RWPE2 (cell line): ENCODE data around the gene ARHGEF4.

Experiments used
- ATAC-seq: fragments of 200-7000 bp; cut with Tn5 transposase; 3 replicates; pipeline ENCODE4 v1.9.1; 2021; ENCODE audit warnings: low read depth
- DNase-seq: peaks from one replicate; pipeline ENCODE4 v3.0.0-alpha.2; 2020; ENCODE audit warnings: low spot score
- H3K27ac ChIP-seq: fragments of 450-650 bp; 2 replicates; pipeline ENCODE4 v1.5.1; 2017; ENCODE audit warnings: mild to moderate bottlenecking; ENCODE audit not compliant: poor library complexity, severe bottlenecking
- H3K27me3 ChIP-seq: fragments of 250-450 bp; sonication (Bioruptor Pico); 2 replicates; pipeline ENCODE4 v1.5.1; 2021; ENCODE audit warnings: mild to moderate bottlenecking, moderate library complexity; ENCODE audit not compliant: insufficient read depth, poor library complexity, severe bottlenecking
- H3K36me3 ChIP-seq: fragments of 250-450 bp; sonication (Bioruptor Pico); 2 replicates; pipeline ENCODE4 v1.5.1; 2020; ENCODE audit warnings: low read depth, mild to moderate bottlenecking, moderate library complexity
- H3K4me1 ChIP-seq: fragments of 250-450 bp; sonication (Bioruptor Pico); 2 replicates; pipeline ENCODE4 v1.5.1; 2021; ENCODE audit warnings: mild to moderate bottlenecking, moderate library complexity; ENCODE audit not compliant: insufficient read depth, poor library complexity, severe bottlenecking
- H3K4me3 ChIP-seq: fragments of 250-450 bp; sonication (Bioruptor Pico); 2 replicates; pipeline ENCODE4 v1.5.1; 2021; ENCODE audit warnings: mild to moderate bottlenecking, moderate library complexity; ENCODE audit not compliant: severe bottlenecking
- H3K9me3 ChIP-seq: fragments of 250-450 bp; sonication (Bioruptor Pico); 2 replicates; pipeline ENCODE4 v1.5.1; 2021; ENCODE audit warnings: mild to moderate bottlenecking, moderate library complexity; ENCODE audit not compliant: severe bottlenecking
- TF ChIP-seq, protein P1 (sequence below): fragments of 450-650 bp; IDR thresholded peaks from one replicate; pipeline ENCODE4 v1.5.1; 2017; ENCODE audit warnings: mild to moderate bottlenecking, moderate library complexity; ENCODE audit not compliant: poor library complexity, severe bottlenecking

Gene ARHGEF4

DNA sequence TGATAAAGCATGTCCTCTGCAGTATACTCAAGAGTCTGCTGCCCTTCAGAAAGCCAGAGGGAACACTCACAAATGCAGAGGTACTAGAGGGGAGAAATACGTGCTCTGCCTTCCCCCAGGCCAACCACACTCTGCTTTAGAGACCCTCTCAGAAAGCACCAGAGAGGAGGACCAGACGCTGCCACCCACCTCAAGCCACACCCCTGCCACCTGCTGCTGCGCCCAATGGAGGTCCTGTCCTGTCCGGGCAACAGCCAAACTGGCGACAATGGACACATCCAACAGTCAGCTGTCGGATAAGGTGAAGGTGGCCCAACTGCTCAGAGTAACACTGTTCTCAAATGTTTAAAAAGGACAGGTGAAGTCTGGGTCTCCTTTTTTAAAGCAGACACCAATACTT is 211.9 kb downstream of the ARHGEF4 start:
- Histone ChIP-seq H3K36me3 (peaks cover 62% of the 10 kb centered on the region), H3K4me1 (no peaks in the 10 kb centered on the region), H3K9me3 (no peaks in the 10 kb centered on the region), H3K4me3 (no peak overlapping the region), H3K27ac (no peak overlapping the region), H3K27me3 (no peaks in the 10 kb centered on the region)
- TF ChIP-seq, protein P1, sequence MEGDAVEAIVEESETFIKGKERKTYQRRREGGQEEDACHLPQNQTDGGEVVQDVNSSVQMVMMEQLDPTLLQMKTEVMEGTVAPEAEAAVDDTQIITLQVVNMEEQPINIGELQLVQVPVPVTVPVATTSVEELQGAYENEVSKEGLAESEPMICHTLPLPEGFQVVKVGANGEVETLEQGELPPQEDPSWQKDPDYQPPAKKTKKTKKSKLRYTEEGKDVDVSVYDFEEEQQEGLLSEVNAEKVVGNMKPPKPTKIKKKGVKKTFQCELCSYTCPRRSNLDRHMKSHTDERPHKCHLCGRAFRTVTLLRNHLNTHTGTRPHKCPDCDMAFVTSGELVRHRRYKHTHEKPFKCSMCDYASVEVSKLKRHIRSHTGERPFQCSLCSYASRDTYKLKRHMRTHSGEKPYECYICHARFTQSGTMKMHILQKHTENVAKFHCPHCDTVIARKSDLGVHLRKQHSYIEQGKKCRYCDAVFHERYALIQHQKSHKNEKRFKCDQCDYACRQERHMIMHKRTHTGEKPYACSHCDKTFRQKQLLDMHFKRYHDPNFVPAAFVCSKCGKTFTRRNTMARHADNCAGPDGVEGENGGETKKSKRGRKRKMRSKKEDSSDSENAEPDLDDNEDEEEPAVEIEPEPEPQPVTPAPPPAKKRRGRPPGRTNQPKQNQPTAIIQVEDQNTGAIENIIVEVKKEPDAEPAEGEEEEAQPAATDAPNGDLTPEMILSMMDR = no peak
- ATAC-seq (no peak), DNase-seq (no peak)

DNA sequence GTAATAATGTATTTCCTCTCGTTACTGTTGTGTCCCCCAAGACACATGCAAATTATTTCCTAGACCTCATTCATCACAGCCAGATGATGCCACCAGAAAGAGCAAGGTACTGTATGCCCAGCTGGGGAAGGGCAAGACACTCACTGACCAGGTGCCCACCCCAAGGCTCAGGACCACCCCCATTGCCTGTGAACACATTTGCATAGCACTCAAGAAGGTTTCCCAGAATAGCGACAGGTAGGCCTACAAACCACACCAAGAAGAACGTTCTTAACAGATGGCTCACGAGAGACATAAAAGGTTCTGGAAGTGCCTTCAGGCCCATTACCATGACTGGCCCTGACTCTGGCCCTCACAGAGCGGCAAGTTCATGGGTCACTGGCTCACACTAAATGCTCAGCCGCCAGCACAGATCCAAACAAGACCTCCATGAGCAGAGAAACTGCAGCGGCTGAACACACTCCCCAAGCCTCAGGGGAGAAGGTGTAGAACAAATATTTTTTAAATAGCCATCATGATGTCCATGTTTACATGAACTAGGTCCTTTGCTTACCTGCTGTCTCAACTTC is 212.5 kb downstream of the ARHGEF4 start:
- no peak for DNase-seq
- peaks cover 68% of the 10 kb centered on the region for H3K36me3 ChIP-seq

DNA sequence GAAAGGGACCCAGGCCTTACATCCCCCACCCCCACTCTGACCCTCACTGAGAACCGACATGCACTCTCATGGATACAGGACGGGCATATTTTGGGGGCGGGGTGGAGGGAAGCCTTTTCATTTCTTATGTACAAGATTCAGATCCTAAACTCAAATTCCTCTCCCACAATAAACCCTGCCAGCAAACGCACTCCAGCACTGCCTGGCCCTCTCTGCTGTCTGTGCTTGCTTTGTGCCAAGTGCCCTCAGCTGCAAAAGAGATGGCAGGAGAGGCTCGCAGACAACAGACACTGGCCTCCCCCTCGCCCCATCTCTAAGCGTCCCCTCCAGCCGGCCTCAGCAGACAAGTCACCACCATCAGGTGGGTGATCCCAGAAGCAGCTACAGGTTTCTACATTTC is 214.2 kb downstream of the ARHGEF4 start:
- Histone ChIP-seq H3K27me3 (no peaks in the 10 kb centered on the region), H3K27ac (no peak overlapping the region), H3K4me1 (no peaks in the 10 kb centered on the region), H3K36me3 (peaks cover 82% of the 10 kb centered on the region), H3K4me3 (no peak overlapping the region), H3K9me3 (no peaks in the 10 kb centered on the region)
- ATAC-seq (no peak), DNase-seq (no peak)
- TF ChIP-seq, protein P1 = no peak

More for the DNA sequence above, 212.5 kb downstream of the ARHGEF4 start:
- Histone ChIP-seq H3K9me3 (no peaks in the 10 kb centered on the region), H3K4me3 (no peak overlapping the region), H3K27ac (no peak overlapping the region), H3K27me3 (no peaks in the 10 kb centered on the region), H3K4me1 (no peaks in the 10 kb centered on the region)
- TF ChIP-seq, protein P1 = no peak
- no peak for ATAC-seq

DNA sequence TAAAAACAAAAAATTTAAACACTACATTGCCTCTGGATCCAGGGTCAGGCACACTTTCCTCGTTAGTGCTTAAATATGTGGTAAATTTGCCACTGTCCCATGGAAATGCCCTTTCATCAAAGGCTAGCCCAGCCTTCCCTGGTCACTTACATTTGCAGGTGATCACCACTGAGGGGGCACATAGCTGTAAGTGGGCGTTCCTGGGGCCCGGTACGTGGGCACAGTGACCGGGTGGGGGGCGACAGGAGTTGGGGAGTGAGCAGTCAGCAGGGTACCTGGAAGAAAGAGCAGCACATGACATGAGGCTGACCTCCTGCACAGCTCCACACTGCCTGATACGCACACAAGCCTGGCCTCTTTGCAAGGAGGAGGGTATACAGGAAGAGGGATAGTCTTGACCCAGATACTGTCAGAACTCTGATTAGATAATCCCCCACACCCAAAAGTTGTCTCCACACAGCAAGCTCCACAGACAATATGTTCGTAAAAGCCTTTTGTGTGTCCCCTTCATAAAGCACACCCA is 216.1 kb downstream of the ARHGEF4 start:
- DNase-seq (no peak), ATAC-seq (no peak)
- no peak overlapping the region for H3K27ac ChIP-seq
- peaks cover 92% of the 10 kb centered on the region for H3K36me3 ChIP-seq
- no peaks in the 10 kb centered on the region for H3K4me1 ChIP-seq
- H3K4me3 ChIP-seq = no peak overlapping the region
- H3K27me3 ChIP-seq = no peaks in the 10 kb centered on the region
- H3K9me3 ChIP-seq = no peaks in the 10 kb centered on the region
- TF ChIP-seq, protein P1 = no peak

DNA sequence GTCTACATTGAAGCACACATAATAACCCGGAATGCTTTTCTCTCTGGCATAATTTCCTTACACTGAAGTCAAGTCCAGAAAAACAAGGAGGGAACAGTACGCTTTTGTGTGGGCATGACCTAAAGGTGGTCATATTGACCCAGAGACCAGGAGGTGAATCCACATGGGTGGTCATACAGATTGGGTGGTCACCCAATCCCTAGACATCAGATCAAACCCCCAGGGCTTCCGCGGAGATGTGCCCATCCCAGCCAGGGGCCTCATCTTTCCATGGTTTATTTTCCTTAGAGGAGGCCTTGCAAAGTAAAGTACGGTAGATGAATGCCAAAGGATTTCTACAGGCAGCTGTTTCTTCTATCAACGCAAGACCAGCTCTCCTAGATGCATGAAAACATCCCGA is 217.8 kb downstream of the ARHGEF4 start:
- H3K27me3 ChIP-seq = no peaks in the 10 kb centered on the region
- no peak overlapping the region for H3K27ac ChIP-seq
- H3K9me3 ChIP-seq = no peaks in the 10 kb centered on the region
- ATAC-seq (no peak), DNase-seq (no peak)
- TF ChIP-seq, protein P1 = no peak
- H3K36me3 ChIP-seq = peaks cover 95% of the 10 kb centered on the region
- no peak overlapping the region for H3K4me3 ChIP-seq
- no peaks in the 10 kb centered on the region for H3K4me1 ChIP-seq
